Measurements from ENCODE around the gene PEDS1.

PEDS1 gene

DNA sequence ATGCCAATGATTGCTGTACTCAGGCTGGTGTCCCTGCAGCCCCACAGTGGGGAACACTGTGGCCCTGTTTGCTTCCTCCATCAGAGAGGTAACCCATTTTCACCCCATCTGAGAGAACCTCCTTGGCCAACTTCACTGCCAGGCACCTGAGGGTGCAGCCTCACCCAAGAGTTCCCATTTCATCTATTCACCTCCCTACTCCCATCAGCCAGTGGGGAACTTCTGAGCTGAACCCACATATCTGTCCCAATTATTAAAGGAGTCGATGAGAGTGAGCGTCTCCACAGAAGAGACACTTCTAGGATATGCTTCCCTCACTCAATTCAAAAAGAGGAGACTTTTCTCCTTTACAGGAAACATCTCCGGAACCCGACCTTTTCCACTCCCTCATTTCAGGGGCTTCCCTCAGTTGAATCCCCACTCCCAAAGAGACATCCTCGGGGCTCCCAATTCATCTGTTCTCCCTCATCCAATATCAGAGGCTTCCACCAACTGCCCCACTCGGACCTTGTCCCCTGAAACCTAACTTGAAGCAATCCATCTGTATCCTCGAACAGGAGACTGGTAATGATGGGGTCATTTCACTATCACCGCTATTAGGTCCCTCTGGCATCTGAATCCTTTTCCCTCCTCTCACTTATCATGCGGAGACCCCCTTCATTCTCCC, 41.6 kb downstream of the PEDS1 start:
- H3K9me3 Mint-ChIP-seq: no peaks in the 10 kb centered on the region

GRCh38 chr20:50111120-50111828, 42.2 kb downstream of the PEDS1 start:
- H3K4me3 Mint-ChIP-seq: peak overlapping the region; percentile 94 to 100 (median 99)
- no peaks in the 10 kb centered on the region for H3K27me3 Mint-ChIP-seq (ENCODE audit: low read depth)
- TF ChIP-seq, protein P1, sequence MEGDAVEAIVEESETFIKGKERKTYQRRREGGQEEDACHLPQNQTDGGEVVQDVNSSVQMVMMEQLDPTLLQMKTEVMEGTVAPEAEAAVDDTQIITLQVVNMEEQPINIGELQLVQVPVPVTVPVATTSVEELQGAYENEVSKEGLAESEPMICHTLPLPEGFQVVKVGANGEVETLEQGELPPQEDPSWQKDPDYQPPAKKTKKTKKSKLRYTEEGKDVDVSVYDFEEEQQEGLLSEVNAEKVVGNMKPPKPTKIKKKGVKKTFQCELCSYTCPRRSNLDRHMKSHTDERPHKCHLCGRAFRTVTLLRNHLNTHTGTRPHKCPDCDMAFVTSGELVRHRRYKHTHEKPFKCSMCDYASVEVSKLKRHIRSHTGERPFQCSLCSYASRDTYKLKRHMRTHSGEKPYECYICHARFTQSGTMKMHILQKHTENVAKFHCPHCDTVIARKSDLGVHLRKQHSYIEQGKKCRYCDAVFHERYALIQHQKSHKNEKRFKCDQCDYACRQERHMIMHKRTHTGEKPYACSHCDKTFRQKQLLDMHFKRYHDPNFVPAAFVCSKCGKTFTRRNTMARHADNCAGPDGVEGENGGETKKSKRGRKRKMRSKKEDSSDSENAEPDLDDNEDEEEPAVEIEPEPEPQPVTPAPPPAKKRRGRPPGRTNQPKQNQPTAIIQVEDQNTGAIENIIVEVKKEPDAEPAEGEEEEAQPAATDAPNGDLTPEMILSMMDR (IDR thresholded peaks at IDR 0.05; ENCODE audit: unreplicated experiment in 3 of 3): no peak
- H3K27ac Mint-ChIP-seq: peak overlapping the region; percentile 70 to 98 (median 77)
- no peaks in the 10 kb centered on the region for H3K9me3 Mint-ChIP-seq
- peaks cover 12% of the 10 kb centered on the region for H3K36me3 Mint-ChIP-seq (ENCODE audit: low read depth)
- peaks cover 83% of the 10 kb centered on the region for H3K4me1 Mint-ChIP-seq

More for the DNA sequence above, 41.6 kb downstream of the PEDS1 start:
- Mint-ChIP-seq H3K27me3 (ENCODE audit: low read depth) (no peaks in the 10 kb centered on the region), H3K27ac (peak overlapping the region; percentile 70 to 98 (median 77)), H3K36me3 (ENCODE audit: low read depth) (peaks cover 12% of the 10 kb centered on the region), H3K4me1 (peaks cover 81% of the 10 kb centered on the region), H3K4me3 (peak overlapping the region; percentile 94 to 100 (median 99))
- TF ChIP-seq, protein P1 (IDR thresholded peaks at IDR 0.05; ENCODE audit: unreplicated experiment in 3 of 3): no peak

DNA sequence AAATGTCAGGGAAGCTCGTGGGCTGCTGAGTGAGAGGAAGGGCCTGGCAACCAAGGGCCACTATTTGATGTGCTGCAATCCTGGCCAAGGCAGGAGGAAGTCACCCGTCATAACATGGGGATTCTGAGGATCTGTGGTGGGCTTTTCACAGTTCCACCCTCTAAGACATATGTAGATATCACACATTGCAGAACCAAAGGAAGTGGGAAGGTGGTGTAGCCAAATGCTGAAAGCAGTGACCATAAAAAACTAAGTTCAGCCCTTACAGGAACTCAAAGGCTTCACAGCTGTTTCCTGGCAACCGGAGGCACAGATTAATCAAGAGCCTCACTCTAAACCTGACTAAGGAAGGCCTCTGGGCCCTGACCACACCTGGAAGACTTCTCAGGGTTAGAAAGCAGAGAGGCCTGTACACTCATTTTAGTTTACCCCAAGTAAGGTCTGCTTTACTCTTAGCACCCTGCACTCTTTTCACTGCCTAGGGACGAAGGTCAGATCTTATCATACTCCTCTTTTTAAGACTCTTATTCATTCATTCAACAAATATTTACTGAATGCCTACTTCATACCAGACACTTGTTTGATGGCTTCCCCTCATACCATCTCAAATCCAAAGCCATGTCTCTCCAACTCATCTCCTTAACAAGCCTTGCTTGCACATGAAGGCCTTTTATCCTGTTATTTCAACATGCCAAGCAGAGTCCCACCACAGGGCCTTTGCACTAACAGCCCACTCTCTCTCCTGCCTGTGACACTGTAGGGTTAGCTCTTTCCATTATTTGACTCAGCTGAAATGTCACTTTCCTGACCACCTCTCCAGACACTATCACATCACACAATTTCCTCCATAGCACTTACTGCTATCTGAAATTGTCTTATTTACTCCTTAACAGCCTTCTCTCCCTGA, 43.1 kb downstream of the PEDS1 start:
- H3K4me3 Mint-ChIP-seq: peak overlapping the region; percentile 60 to 99 (median 94)
- H3K27me3 Mint-ChIP-seq (ENCODE audit: low read depth): no peaks in the 10 kb centered on the region
- TF ChIP-seq, protein P1 (IDR thresholded peaks at IDR 0.05; ENCODE audit: unreplicated experiment in 3 of 3): no peak
- peaks cover 12% of the 10 kb centered on the region for H3K36me3 Mint-ChIP-seq (ENCODE audit: low read depth)
- H3K4me1 Mint-ChIP-seq: peaks cover 76% of the 10 kb centered on the region
- peak overlapping the region; percentile 46 to 98 (median 77) for H3K27ac Mint-ChIP-seq
- H3K9me3 Mint-ChIP-seq: no peaks in the 10 kb centered on the region

DNA sequence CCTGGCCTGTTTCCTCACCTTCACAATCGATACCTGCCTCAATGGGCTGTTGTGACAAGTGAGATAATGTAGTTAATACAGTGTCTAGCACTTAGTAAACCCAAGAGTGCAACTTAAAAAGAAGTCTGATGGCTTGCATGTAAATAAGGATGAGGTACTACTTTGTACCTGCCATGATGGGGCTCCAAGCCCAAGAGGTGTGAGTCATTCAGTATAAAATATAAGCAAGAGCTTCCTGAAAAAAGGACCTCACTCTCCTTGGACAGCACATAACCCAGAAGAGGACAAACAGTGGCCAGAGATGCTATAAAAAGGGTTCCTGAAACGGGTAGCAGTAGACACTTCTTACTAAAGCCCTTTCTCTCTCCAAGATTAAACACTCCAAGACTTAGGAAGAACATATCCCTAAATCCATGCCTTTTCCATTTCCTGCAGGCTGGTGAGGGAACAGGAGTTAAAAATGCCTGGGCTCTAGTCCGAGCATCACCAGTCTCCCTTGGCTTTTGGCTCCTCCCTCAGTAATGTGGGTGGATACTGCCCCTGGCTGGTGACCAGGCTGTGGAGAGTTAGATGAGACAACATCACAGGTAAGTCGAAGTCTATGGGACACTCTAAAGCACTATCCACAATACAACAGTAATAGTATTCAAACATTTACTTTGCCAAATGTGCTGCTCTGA, 44.8 kb downstream of the PEDS1 start:
- Mint-ChIP-seq H3K4me3 (peak overlapping the region in 2 of 3 experiments; percentile 66 to 71), H3K27ac (peak overlapping the region in 2 of 3 experiments; percentile 1 to 54), H3K36me3 (ENCODE audit: low read depth) (peaks cover 12% of the 10 kb centered on the region), H3K4me1 (peaks cover 64% of the 10 kb centered on the region), H3K9me3 (no peaks in the 10 kb centered on the region), H3K27me3 (ENCODE audit: low read depth) (no peaks in the 10 kb centered on the region)
- TF ChIP-seq, protein P1 (IDR thresholded peaks at IDR 0.05; ENCODE audit: unreplicated experiment in 3 of 3): no peak

GRCh38 chr20:50107796-50108331, 45.7 kb downstream of the PEDS1 start:
- Mint-ChIP-seq H3K4me3 (peak overlapping the region in 2 of 3 experiments; percentile 1 to 22), H3K27me3 (ENCODE audit: low read depth) (no peaks in the 10 kb centered on the region), H3K9me3 (no peaks in the 10 kb centered on the region), H3K27ac (peak overlapping the region in 2 of 3 experiments; percentile 1 to 3), H3K36me3 (ENCODE audit: low read depth) (peaks cover 15% of the 10 kb centered on the region), H3K4me1 (peaks cover 59% of the 10 kb centered on the region)
- TF ChIP-seq, protein P1 (IDR thresholded peaks at IDR 0.05; ENCODE audit: unreplicated experiment in 3 of 3): no peak

Data from nephron (organoid).